Head of caudate nucleus (tissue), 42 donors: ENCODE data around the gene TPM4.
"Not testable (repeated sequence)": the region's sequence is repeated elsewhere in the genome, so short reads cannot be mapped to it uniquely, and the experiment has no call there.

Source experiments
- DNase-seq, 42 donors: peaks; one replicate each; pipeline versions ENCODE4 v3.0.0 to v3.0.0-alpha.2; 2020 to 2021; ENCODE audit warnings: mixed read lengths in 7 of 42
- intact Hi-C: fragments of 100-400 bp; cut with DNase I; formaldehyde crosslinking; loops from one replicate; pipeline ENCODE4 v1.15.0; 2022

Gene TPM4

DNA sequence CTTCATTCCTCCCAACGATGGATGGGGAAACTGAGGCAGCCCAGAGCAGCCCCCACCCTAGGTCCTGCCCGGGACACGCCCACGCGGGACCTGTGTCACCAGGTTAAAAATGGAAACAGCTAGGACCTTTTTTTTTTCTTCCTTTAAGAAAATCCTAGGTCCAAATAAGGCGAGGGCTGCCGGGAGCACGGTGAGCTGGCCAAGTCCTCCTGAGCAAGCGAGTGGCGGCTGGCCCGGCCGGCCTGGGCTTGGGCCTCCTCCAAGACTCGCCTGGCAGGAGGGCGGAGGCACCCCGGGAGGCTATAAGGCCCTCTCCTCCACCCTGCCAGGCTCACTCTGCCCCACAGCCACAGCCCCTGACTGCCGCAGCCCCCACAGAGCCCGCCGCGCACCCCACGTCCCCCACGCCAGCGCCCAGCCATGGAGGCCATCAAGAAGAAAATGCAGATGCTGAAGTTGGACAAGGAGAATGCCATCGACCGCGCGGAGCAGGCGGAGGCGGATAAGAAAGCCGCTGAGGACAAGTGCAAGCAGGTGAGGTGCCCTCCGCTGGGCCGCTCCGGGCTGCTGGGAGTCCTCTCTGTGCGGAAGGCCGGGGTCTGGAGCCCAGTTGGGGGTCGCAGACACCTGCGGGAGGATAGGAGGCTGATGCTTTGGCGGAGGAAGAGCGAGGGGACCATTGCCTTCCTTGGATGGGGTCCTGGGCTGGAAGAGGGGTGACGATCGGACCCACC, 8.9 kb upstream of the TPM4 start:
- DNase-seq = peak in 32 of 42 donors; percentile 12 to 79 (median 48)
- intact Hi-C loops = no loop called here

DNA sequence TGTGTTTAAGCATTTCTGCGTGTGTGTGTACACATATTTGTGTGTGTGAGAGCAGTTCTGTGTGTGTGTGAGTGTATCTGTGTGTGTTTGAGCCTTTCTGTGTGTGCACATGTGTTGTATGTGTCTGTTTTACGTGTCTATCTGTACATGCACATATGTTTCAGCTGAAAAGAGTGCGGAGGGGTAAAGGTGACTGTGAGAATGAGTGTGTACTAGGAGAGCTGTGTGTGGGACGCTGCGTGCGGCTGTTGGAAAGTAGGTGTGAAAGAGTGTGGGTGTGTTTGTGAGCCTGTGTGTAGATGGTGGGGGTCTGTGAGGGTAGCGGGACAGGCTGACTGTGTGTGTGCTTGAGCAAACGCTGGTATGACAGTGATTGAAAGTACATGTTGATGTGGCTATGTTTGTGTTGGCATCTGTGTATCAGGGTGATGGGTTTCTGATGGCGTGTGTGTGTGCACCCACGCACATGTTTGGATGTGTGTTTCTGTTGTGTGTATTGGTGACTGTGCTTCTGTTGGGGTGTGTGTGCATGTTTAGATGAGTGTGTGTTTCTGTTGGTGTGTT, 7.5 kb upstream of the TPM4 start:
- no peak for DNase-seq
- intact Hi-C loops = no loop called here

DNA sequence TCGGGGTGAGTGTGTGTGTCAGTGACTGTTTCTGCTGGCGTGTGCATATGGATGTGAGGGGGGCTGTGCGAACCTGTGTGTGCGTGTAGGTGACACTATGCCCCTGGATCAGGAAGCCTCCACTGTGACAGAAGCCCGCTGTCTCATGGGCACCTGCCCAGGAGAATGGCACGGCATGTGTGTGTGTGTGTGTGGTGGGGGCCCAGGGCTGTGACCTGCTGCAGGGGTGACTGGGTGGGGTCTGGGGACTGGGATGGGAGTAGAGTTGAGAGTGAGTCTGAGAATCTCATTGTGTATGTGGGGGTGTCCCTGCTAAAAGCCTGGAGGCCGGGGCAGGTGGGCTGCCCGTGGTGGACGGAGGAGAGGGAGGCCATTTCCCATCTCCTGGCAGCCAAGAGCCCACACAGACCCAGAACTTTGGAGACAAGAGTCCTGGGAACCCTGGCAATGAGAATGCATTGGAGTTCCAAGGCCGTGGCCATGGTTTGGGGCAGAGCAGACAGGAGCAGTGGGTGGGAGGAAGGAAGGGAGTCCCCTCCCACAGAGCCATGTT, 6.4 kb upstream of the TPM4 start:
- intact Hi-C loops = no loop called here
- no peak for DNase-seq

DNA sequence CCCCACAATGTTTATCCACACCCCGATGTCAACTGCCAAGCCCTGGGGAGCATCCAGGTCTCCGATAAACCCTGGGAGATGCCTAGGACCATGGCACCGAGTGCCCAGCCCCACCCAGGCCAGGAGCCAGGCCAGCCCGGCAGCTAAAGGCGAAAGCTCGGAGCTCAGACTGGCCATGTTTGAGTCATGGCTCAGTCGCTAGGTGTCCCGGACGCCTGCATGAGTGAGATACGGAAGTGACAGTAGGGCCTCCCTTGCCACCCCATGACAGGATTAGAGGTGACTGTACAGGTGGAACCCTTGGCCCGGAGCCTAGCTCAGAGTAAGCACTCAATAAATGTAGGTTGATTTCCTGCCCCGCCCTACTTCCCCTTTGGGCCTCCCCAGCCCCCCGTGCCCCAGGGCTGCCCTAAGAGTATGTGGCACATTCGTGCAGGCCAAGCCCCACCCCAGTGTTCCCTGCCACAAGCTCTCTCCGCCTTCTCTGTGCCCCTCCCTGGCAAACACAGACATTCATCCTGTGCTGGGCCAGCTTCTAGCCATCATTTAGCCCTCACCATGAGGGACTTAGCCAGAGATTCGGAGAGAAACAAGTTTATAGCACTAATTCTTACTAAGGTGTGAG, 5.8 kb upstream of the TPM4 start:
- DNase-seq = peak in 1 of 42 donors; percentile 26
- intact Hi-C loops = no loop called here

DNA sequence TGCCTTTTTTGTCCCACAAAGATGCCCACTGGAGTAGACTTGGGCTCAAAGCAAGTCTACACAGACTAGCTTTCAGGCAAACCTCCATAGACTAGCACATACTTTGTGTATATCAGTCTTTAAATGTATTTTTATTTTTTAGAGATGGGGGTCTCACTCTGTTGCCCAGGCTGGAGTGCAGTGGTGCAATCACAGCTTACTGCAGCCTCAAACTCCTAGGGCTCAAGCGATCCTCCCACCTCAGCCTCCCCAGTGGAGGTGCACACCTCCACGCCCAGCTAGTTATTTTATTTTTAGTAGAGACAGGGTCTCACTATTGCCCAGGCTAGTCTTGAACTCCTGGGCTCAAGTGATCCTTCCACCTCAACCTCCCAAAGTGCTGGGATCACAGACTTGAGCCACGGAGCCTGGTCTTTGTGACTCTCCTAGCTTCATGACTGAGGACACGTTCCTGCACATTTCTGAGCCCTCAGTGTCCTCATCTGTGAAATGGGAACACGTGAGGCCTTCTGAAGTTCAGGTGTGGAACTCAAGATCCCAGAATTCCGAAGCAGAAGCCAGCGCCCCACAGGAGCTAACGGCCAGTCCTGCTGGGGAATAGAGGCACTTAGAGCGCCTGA, 5.1 kb upstream of the TPM4 start:
- DNase-seq = no peak
- intact Hi-C loops = no loop called here

DNA sequence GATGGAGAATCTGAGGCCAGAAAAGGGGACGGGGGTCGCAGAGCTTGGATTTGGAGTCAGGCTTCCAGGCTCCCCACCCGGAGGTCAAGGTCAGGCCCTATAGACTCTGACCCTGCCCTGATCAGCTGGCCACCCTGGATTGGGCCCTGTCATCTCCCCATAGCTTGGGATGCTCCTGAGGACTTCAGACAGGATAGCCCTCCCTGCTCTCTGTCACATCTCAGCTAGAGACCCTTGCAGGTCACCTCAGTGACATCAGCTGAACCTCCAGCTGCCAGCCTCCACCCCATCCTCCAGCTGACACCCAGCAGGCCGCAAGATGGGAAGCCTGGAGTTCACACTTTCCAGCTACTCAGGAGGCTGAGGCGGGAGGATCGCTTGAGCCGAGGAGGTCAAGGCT, 2.8 kb upstream of the TPM4 start:
- intact Hi-C loops = no loop called here
- DNase-seq = no peak

DNA sequence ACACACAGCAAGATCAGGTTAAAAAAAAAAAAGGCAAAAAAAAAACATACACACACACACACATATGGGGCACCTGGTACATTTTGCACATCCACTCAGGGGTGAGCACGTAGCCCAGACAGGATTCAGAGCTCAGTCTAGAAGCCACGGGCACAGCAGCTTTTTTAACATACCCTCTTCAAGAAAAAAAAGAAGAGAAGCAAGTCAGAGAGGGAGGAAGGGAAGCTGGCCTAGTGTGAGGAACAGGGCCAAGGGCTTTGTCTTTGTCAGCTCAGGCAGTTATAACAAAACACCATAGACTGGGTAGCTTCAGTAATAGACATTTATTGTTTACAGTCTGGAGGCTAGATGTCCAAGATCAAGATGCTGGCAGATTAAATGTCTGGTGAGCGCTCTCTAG, 2.3 kb upstream of the TPM4 start:
- intact Hi-C loops = no loop called here
- DNase-seq = peak in 3 of 42 donors; percentile 21 to 42 (median 25)

DNA sequence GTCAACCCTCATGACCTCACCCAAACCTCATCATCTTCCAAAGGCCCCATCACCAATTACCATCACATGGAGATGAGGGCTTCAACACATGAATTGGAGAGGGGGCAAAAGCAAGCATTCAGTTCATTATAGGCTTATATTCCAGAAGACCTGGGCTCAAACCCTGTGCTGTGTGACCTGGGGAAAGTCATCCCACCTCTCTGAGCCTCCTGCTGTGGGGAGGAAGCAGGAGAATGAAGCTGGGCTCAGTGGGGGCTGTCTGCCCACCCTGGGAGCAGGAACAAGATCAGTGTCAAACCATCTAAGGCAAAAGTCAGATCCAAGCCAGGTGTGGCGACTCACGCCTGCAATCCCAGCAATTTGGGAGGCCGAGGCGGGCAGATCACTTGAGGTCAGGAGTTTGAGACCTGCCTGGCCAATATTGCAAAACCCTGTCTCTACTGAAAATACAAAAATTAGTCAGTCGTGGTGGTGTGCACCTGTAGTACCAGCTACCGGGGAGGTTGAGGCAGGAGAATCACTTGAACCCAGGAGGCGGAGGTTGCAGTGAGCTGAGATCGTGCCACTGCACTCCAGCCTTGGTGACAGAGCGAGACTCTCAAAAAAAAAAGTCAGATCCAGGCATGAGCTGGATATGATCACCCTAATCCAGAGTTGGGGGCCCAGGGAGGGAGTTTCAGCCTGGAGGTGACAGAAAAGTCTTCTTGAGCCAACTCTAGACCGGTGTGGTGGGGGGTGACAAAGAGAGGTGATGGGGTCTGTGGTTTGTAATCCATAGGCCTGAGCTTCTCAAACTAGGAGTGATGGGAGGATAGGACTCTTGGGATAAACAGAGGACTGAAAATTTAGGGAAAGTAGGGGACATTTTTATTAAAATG, 1.6 kb upstream of the TPM4 start:
- intact Hi-C loops = loop anchor here (5.0 kb wide), 1 partner anchor 38 kb away; the partner anchor contains the start of gene RAB8A
- DNase-seq = no peak

DNA sequence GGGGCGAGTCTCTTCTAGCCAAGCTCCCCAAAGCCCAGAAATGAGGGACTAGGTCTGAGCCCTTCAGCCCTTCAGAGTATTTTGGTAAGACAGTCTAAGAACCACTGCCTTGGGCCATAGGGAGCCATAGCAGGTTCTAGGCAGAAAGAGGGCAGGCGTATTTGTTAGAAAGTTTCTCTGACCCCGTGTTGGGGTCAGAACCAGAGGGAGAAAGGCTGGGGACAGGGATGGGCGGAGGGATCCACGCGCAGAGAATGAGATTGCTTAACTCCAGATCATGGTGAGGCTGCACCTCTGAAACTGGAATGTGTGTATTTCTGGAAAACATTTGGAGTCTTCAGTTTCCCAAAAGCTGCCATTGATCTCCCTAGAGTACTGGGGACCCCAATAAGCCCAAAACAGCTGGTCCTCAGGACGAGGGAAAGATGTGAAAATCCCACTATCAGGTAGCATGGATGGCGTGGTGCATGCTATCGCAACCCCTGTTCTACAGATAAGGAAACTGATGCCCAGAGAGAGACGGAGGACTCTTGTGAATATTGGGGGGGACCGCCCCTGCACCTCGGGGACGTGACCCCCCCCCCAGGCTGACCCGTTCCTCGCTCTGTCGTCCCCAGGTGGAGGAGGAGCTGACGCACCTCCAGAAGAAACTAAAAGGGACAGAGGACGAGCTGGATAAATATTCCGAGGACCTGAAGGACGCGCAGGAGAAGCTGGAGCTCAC, 703 bp upstream of the TPM4 start:
- intact Hi-C loops = loop anchor here (5.0 kb wide), 1 partner anchor 37 kb away; the partner anchor contains the start of gene RAB8A
- peak in 1 of 42 donors; percentile 20 for DNase-seq

DNA sequence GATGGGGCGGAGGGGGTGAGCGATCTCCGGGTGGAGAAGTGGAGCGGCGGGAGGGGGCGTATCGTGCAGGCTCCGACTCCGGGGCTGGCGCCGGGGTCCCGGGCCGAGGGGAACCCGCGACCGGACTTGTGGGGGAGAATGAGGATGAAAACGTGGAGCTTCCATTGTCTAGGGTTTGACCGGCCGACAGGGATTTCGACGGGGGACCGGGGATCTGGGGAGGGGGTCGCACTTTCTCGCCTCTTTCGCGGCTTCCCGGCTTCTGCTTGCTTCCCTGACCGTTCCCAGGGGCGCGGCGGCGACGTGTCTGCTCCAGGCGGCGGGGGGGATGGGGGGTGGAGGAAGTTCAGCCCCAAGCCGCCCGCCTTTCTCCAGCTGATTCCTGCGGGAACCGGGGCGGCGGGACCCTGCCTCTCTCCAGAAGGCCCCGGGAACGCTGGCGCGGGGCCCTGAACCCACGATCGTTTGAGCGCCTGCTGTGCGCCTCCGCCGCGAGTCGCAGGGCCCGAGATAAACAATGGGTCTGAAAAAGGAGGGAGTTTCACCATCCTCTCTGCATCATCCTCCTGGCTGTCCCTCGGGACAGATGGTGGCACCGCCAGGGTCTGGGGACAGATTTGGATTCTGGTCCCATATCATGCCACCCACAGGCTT, 790 bp downstream of the TPM4 start:
- DNase-seq = peak in 41 of 42 donors; percentile 23 to 79 (median 54)
- intact Hi-C loops = loop anchor here (5.0 kb wide), 1 partner anchor 35 kb away; the partner anchor contains the start of gene RAB8A

DNA sequence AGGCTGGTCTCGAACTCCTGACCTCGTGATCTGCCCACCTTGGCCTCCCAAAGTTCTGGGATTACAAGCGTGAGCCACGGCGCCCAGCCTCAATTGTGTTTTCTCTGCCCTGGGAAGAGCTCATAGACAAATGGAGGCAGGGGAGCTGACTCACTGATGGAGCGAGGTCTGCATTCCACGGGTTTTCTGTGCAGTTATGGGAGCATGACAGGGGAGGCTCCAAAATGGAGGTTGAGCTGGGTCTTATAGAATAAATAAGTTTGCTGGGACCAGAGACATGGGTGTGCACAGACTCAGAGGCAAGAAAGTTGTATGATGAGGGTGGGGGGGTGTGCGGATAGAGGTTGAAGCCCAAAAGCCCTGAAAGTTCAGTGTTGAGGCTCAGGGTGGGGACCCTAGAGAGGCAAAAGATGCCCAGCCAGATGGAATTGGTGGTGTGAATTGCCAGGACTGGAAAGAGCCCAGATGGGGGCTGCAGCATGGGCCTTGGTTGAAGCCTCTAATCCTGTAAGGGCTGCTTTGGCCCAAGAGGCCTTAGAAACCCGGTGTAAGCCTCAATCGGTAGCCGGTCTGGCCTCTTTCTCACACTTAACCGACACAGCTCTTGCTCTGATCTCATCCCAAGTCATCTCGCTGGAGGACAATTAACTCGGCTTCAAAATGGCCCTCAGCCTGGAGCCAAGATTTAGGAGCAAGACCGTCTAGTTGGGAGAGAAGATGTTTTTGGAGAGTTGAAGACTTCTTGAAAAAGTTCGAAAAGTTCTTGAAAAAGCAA, 1.9 kb downstream of the TPM4 start:
- intact Hi-C loops = loop anchor here (5.0 kb wide), 1 partner anchor 34 kb away; the partner anchor contains the start of gene RAB8A
- DNase-seq = peak in 4 of 42 donors; percentile 18 to 42 (median 22)

DNA sequence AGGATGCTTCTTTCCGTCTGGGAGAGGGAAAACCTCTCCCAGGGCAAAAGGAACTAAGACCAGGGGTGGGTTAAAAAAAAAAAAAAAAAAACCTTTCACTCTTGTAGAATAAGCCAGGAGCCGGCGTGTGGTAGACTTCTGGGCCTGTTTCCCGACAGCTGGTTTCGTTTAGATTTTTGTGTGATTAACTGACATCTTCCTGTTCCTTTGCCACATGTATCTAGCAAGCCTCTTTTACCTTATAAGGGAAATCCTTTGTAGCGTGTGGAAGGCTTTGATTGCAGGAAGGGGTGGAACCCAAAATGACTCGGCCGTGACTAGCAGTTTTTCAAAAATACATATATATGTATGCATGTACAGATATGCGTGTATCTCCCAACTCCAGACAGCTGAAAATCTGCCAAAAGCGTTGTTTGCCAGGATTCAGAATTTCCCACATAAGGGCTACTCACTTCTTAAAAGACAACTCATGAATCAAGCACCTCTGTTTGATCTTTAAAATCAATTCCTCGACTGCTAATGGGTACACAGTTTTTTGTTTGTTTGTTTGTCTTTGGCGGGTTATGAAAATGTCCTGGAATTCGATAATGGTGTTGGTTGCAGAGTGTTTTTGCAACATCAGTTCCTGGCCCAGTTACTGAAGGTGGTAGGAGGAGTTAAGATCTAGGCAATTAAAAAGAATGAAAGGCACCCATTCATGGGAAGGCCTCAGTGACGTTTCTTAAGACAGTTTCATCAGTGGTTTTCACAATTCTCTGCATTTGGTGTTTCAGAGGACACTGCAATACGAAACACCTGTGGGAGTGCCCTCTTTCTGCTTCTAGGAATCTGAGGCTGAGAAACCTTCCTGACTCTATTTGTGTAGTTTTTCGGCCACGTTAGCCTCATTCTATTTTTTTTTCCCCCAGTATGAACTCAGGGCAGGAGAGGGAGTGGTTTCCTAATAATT, 2.7 kb downstream of the TPM4 start:
- intact Hi-C loops = loop anchor here (5.0 kb wide), 1 partner anchor 33 kb away; the partner anchor contains the start of gene RAB8A

DNA sequence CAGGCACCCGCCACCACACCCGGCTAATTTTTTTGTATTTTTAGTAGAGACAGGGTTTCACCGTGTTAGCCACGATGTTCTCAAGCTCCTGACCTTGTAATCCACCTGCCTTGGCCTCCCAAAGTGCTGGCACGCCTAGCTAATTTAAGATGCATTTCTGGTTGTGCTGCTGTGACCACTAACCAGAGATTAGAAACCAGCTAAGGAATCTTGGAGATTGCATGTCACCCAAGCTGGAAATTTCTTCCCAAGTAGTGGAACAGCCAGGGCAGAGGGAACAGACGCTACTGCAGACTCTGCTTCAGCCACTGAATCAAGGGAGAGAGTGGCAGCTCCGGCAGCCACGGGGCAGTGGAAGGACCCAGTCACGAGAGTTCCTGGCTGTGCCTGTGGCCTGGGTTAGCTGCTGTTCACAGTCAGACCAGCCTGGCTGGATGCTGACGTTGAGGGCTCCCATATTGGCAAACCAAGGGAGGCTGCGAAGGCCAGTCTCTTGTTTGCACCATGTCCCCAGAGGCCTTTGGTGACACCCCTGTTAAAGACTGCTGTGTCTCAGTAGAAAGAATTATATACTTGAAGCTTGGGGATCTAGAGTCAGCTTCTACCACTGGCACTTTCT, 7.9 kb downstream of the TPM4 start:
- intact Hi-C loops = no loop called here
- DNase-seq = no peak

More for the DNA sequence above, 2.7 kb downstream of the TPM4 start:
- peak in 26 of 42 donors; percentile 9 to 79 (median 45) for DNase-seq

DNA sequence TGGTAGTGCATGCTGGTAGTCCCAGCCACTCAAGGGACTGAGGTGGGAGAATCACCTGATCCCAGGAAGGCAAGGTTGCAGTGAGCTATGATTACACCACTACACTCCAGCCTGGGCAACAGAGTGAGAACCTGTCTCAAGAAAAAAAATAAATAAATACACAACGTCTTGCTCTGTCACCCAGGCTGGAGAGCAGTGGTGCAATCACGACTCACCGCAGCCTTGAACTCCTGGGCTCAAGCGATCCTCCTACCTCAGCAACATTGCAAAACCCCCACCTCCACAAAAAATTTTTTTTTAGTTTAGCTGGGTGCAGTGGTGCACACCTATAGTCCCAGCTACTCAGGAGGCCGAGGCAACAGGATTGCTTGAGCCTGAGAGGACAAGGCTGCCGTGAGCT, 8.8 kb downstream of the TPM4 start:
- intact Hi-C loops = no loop called here
- DNase-seq = no peak

DNA sequence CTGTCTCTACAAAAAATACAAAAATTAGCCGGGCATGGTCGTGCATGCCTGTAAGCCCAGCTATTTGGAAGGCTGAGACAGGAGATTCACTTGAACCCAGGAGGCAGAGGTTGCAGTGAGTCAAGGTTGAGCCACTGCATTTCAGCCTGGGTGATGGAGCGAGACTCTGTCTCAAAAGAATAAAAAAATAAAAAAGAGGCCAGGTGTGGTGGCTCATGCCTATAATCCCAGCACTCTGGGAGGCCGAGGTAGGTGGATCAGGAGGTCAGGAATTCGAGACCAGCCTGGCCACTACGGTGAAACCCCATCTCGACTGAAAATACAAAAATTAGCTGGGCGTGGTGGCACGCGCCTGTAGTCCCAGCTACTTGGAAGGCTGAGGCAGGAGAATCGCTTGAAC, 11.1 kb downstream of the TPM4 start:
- DNase-seq, intact Hi-C loops: not testable (repeated sequence)
